GM19240 (cell line): ENCODE measurements around the gene PLCG1.
"Not testable (repeated sequence)": the region's sequence is repeated elsewhere in the genome, so short reads cannot be mapped to it uniquely, and the experiment has no call there.

Experiments used
- DNase-seq: peaks from one replicate; pipeline ENCODE4 v3.0.0; 2011; ENCODE audit warnings: low spot score; ENCODE audit not compliant: insufficient read length

The PLCG1 gene

DNA sequence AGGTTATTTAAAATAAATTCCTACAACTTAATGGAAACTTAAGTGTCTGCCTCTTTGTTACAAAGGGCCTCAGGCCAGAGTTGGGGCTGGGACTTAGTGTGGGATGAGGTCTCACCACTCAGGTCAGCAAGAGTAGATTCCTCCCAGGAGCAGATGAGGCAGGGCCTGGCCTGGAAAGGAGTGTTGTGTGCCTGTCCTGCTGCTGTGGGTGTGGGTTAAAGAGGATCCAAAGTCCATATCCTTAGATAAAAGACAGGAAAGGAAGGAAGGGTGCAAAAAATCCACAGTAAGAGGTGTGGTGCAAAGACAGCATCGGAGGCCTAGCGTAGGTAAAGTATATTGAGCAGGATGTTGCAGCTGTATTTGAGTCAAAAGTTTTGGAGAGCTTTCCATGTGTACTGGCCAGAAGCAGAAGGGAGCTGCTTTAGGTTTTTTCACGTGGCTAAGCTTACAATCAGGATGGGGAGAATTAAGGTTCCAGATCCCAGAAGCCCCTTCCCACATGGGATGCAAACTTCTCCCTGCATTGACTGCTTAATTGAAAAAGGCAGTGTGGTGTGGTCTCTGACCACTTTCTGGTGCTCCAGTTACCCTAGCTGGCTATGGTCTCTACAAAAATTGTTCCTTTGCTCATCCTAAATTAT is 12.8 kb upstream of the PLCG1 start:
- DNase-seq, result no peak

DNA sequence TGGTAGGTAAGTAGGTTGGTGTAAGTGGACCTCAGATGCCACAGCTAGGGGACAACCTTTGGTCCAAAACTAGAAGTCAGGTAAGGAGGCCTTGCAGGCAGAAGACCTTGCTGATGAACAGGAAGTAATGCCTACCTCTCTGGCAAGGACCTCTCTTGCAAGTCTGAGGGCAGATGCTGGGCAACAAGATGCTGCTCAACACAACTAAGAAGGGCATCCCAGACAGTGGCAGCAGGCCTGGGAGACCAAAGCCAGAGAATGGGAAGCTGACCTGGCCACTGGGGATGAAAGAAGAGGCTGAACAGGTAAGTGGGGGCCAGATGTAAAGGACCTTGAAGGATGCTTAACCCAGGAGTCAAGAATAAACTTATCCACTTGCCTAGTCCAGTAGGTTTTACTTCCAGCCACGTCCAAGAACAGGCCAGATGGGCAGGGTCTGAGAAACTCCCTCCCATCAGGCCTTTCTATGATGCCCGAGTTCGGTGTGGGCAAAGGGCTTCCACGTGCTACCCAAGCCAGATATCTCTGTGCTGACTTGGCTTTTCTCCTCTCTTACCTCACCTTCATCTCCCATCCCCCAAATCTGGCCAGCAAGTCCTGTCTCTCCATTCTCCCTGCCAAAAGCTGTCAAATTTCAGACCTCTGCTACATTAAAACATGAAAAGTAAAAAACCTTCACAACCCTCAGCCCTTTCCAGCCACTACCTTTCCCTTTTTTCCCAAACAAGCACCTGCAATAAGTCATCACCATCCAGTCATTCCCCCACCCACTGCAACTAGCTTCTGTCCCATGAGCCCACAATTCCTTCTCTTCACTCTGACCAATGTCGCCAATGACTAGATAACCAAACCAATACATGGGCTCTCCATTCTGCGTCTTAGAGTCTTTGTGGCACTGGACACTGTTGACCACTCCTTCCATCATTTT is 11.5 kb upstream of the PLCG1 start:
- DNase-seq, result no peak

DNA sequence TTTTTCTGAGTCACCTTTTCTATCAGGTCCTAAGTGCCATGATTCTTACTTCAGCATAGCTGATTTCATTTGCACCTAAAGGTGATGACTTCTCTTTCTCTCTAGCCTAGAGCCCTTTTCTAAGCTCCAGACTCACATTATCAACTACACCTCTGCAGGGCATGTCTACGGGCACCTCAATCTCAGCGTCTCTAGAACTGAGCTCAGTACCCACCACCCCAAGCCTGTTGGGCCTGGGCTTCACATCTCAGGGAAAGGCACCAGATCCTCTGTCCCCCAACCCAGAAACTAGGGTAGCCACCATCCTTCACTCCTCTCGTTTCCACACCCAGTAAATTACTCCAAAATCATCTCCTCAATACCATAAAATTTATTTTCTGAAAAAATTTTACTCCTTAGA is 10.6 kb upstream of the PLCG1 start:
- DNase-seq, result no peak

DNA sequence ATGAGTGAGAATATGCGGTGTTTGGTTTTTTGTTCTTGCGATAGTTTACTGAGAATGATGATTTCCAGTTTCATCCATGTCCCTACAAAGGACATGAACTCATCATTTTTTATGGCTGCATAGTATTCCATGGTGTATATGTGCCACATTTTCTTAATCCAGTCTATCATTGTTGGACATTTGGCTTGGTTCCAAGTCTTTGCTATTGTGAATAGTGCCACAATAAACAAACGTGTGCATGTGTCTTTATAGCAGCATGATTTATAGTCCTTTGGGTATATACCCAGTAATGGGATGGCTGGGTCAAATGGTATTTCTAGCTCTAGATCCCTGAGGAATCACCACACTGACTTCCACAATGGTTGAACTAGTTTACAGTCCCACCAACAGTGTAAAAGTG is 9.0 kb upstream of the PLCG1 start:
- DNase-seq, result not testable (repeated sequence)

DNA sequence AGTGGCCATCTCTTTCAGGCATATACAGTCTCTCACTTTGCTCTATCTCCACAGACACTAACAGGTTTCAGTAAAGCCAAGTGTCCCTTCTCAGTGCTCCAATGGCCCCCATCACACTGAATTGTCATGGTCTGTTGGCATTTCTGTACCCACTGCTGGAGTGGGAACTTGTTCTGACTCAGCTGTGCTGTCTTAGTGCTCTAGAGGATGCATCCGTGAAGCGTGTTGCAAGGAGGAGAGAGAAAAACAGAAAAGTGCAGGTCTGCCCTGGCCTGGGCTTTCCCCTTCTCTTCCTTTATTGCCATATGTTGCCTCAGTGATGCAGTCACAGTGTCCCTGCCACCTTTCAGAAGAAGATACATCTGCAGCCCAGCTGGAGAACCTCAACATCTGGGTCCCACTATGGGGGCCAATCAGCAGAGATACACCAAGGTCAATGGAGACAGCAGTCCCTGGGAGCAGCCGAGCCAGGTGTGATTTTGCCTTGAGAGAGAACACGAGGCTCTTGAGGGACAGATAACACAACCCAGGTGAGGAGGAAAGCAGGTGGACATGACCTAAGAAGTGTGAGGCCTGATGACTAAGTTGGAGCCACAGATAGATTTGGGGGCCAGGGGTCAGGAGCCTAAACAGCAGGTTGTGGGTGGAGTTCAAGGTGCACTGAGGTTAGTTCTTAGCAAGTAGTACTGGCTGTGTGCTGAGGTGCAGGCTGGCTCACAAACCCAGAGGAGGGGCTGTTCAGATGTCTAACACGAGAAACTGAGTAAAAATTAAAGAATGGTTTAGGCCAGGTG is 5.6 kb upstream of the PLCG1 start:
- DNase-seq, result no peak

DNA sequence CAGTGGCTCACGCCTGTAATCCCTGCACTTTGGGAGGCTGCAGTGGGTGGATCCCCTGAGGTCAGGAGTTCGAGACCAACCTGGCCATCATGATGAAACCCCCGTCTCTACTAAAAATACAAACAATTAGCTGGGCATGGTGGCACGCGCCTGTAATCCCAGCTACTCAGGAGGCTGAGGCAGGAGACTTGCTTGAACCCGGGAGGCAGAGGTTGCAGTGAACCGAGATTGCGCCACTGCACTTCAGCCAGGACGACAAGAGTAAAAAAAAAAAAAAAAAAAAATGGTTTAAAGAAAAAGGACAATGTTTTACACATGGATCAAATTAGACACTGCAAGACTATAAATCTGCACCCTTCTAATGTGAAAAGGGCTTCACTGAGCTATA is 5.0 kb upstream of the PLCG1 start:
- not testable (repeated sequence) for DNase-seq

DNA sequence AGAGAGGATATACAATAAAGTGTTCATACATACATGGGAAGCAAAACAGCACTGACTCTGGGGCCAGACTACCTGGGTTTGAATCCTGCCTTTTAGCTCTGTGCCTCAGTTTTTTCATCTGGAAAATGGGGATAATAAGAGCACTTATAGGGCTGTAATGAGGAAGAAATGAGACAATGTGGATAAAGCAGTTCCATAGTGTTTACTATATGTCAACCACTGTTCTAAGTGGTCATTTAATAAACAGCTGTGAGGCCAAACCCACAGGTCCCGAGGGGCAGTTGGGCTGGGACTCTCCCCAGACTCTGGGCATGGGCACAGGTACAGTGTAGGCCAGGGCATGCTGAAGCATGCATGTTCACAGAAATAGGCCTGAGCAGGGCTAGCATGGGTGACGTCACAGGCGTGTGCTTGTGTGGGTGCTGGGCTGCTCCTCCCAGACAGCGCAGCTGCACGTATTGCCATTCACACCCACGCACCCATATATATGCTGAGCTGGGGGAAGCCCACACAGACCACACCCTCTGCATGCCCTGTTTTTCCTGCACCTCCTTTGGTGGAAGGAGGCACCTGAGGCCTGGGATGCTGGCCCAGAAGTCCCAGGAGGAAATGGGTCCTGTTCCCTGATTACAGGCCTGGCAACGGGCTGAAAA is 3.5 kb upstream of the PLCG1 start:
- DNase-seq, result peak; percentile 62

DNA sequence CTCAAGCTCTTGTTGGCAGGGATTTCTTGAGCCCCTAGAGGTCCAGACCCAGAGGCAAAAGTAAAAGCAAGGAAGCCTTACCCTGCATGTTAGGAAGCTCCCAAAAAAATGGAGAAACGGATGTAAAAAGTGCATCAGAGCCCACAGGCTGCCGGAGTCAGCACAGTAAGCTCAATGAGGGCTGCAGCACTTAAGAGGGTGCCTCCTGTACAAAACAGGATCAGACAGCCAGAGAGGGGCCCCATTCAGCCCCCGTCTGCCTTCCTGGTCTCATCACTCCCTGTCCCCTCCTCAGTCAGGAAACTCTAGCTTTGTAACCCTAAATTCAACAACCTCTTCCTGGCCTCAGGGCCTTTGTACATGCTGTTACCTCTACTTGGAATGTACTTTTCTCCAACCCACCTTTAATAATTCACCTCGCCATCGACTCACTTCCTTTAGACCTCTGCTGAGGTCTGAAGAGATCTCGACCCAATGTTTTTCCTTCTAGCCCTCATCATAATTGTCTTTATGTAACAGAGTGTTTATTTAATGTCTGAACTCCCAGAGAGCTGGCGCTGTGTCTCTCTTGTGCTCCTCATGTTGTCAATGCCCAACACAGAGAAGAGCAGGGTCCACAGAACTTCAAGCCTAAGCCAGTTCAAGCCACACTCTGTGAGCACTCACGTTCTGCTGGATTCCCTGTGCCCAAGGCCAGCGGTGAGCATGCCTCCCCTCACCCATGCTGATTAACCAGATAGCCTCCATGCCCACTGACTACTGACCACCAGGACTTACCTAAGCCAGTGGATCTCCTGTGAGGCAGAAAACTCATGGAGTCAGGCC is 2.8 kb upstream of the PLCG1 start:
- no peak for DNase-seq

DNA sequence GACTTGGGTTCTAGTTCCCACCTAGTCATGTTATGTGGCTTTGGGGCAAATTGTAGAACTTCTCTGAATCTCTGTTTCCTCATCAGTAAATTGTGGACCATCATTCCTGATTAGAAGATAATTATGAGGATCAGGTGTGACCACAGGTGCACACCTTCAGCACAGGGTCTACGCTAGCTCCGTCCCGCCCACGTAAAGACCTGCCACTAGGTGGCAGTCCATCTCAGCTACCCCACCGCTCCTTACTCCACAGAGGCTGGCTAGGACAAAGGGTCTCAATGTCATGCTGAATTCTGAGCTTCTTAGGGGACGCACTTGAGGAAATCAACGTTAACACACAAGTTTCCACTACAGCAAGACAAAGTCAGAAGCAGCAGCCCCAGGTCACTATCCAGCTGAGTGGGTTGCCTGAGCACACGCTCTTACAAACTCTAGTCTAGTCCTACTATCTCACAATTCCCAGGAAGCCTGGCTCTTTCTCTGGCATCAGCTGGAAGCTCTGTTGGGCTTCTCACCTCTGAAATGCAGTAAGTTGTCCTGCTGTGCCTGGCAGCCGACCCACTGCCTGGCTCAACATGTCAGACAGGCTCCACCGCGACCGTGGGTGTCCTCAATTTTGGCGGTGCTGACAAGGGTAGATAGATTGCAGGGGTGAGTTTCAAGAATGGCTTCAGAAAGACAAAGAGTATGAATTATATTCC is 2.0 kb upstream of the PLCG1 start:
- DNase-seq, result no peak

DNA sequence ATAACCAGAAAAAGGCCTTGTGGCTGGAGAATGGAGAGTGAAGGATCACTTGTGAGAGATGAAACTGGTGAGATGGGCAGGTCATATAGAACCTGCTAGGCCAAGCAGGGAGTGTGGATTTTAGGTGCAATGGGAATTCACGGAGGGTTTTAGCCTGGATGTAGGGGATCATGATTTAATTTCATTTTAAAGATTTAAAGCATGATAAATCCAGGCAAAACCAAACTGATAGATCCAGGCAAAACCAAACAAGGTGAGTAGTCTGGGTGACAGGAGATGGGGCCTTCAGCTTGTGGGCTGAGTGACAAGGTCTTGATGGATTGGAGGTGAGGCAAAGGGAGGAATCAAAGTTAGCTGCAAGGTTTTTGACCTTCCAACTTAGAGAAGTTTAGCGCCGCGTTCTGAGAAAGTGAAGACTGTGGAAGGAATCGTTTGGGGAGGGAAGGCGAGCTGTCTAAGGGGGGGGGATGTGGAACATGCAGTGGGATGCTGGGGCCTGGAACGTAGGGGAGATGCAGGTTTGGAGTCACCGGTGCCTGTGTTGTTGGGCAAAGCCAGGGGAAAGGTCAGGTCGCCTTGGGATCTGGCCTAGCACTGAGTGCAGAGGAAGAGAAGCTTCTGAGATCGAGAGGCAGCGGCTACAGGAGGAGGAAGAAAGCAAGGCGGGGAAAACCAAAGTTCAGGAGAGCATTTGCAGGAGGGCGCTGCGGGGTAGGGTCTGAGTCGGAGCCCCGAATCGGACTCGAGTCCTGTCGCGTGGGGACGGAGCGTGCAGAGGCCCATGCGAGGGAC is 1.3 kb upstream of the PLCG1 start:
- DNase-seq, result no peak

DNA sequence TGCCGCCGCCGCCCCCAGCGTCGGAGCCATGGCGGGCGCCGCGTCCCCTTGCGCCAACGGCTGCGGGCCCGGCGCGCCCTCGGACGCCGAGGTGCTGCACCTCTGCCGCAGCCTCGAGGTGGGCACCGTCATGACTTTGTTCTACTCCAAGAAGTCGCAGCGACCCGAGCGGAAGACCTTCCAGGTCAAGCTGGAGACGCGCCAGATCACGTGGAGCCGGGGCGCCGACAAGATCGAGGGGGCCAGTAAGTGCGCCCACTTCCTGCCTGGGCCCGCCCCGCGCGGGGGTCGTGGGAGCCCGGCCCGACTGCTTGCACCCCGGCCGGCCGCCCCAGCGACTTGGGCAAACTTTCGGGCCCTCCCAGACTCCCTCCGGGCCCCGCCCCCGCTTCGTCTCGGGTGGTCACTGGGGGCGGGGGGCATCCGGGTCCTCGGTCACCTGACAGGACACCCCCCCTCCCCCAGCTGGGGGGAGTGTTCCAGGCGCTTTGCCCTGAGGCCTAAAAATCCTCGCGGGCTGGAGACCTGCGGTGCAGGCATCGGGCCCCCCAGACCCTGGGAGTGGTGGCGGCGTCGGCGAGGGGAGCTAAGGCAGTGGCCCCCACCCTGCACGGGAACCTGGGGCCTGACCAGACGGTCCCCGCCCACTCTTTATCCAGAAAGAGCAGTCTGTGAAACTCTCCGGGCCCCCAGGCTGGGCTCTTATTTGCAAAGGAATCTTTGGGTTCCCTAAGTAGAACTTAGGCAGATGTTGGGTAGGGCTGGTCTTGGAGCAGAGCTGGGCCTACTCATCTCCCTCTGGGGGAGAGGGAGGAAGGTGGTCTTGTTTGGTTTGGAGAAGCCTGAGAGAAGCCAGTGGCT is 501 bp downstream of the PLCG1 start:
- DNase-seq, result no peak

DNA sequence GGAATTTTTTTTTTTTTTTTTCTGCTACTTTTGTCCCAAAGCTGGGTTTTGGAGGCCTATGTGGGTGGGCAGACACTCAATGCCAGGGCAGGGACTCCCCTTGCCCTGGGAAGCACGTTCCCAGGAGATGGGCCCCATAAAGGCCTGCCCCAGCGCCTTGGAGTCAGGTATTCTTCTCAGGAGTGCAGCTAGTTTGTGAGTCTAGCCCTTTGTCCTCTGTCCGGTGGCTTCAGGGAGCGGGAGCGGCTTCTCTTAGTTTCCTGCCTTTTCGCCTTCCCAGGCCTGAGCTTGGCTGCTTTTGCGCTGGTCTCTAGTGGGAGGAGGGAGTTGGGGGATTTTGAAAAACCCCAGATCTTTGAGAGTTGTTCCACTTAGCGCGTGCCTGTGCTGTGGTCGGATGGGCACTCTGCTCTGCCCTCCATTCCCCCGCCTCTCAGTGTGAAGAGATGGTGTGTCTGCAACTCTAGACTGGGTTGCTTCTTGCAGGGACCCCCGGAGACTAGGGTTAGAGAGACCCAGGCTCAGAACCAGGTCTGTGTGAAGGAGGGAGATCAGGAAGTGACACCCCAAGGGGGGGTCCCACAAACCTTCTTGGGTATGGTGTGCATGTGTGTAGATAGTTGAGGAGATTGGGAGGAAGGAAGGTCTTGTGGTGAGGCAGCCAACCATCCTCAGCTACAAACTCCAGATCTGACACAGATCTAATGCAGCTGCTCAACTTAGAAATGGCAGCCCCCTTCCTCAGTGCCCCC is 1.3 kb downstream of the PLCG1 start:
- no peak for DNase-seq

DNA sequence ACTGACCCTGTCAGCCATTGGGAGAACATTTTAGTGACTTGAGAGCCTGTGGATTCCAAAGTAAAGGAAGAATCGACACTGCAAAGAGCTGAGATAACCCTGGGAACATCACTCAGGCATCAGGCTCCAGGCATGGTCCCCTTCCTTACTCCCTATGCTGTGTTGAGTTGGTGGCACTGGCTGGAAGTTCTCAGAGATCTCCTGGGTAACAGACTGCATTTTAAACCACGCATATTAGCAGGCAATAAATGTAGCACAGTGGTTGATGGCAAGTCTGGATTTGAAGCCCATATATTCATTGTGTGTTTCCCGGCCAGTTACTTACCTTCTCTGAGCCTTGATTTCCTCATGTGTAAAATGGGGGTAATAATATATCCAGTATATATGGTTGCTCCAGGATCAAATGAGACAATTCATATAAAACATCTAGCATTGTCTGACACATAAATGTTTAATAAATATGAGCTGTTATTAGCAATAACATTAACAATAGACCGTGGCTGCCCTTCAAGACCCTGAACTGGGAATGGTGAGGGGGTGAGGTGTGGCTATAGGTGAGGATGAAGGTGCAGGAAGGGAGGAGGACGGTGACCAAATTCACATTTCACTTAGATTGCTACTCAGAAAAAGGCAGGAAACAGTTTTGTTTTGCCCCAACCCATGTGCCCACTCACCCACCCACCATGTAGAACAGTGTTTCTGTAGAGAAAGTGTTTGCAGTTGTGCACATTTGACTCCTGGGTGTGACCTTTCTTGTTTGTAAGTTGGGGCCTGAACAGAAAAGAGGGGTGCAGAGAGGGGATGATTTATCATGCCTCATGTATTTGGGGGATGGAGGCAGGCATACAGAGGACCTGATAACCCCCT is 2.1 kb downstream of the PLCG1 start:
- no peak for DNase-seq

DNA sequence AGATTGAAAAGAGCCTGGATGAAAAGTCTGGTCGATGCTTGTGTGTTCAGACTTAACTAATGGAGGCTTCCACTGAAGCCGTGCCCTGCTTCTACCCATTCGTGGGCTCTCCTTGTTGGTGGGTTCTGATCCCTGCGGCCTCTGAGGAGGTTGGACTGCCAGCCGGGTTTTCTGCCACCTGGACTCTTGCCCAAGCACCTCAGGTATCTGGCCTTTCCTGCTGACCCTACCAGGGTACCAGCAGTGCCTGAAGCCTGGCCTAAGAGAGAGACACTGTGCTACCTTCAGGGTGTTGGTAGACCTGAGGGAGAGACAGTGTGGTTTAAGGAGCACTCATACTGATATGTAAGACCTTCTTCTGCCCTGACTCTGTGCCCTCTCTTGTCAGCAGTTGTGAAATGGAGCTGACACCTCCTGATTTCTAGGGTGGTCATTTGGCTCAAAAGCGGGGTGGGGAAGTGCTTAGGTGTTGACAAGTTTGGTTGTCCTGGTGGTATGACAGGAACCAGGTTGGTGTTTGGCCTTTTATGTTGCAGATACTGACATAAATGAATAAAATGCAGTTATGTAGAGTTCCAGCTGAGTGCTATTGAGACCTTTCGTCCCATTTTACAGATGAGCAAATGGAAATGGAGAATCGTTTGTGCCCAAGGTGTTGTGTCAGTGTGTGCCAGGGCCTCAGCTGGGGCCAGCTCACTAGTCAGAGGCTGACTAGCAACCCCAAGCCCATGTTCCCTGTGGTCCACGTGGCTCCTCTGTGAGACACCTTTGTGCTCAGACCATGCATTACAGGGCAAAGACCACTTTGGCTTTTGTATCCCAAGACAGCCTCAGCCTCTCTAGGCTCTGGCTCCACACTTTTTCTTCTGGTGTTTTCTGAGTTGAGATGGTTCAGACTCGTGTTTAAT is 3.1 kb downstream of the PLCG1 start:
- DNase-seq, result no peak

DNA sequence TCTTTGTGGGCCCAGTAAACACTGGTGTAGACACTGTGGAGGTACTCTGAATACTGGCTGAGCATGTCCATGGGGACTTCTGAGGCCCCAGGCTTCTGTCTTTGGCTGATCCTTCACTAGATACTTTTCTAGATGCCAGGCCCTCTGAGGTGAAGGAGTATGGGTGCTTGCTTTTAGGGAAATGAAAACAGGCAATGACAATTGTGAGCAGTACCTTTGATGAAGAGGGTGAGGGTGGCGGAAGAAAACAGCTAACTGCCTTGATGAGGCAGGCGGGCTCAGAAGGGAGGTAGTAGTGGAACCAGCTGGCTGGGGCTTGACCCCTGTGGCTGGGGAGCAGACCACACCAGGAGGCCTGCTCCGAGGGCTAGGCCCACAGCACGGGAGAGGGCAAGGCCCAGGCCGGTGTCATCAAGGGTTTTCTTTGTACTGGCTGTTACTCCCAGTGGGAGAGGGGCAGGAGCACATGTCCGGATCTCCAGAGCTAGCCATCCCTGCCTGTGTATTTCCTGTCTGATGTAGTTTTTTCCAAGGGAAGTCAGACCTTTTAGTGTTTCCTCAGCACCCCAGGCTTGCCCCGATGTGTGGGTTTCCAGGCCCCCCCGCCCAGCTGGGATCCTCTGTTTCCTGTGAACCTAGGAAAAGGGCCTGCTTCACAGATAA is 3.9 kb downstream of the PLCG1 start:
- no peak for DNase-seq
